Mesenchymal stem cell (in vitro differentiated cells and primary cell): ENCODE results near the gene PARD3B.

Experiments
- DNase-seq: peaks from one replicate; pipeline ENCODE4 v3.0.0-alpha.2; 2013
- H2AFZ ChIP-seq: one replicate; pipeline ENCODE4 v1.6.1; 2013; ENCODE audit warnings: low read depth, mild to moderate bottlenecking, control low read depth, inconsistent platforms, low read length, moderate library complexity
- H2AK5ac ChIP-seq: 2 replicates; pipeline ENCODE4 v1.6.1; 2013; ENCODE audit warnings: low read length, moderate library complexity, mild to moderate bottlenecking, inconsistent platforms; ENCODE audit not compliant: severe bottlenecking
- H2BK120ac ChIP-seq: one replicate; pipeline ENCODE4 v1.6.1; 2013; ENCODE audit warnings: low read depth, mild to moderate bottlenecking, inconsistent platforms, low read length, moderate library complexity
- H2BK12ac ChIP-seq, 2 experiments: one replicate each; pipeline ENCODE4 v1.6.1; 2013; ENCODE audit warnings: inconsistent platforms in 2 of 2, low read length in 2 of 2, mild to moderate bottlenecking in 2 of 2, moderate library complexity in 2 of 2, control low read depth in 1 of 2
- H2BK15ac ChIP-seq: one replicate; pipeline ENCODE4 v1.6.1; 2013; ENCODE audit warnings: mild to moderate bottlenecking, low read depth, inconsistent platforms; ENCODE audit not compliant: poor library complexity, severe bottlenecking
- H2BK5ac ChIP-seq: 2 replicates; pipeline ENCODE4 v1.6.1; 2013; ENCODE audit warnings: low read depth, mild to moderate bottlenecking, low read length, control low read depth, inconsistent platforms; ENCODE audit not compliant: poor library complexity, severe bottlenecking
- H3K14ac ChIP-seq, 2 experiments: one replicate each; pipeline ENCODE4 v1.6.1; 2013; ENCODE audit warnings: inconsistent platforms in 2 of 2, low read length in 2 of 2, control low read depth in 1 of 2, mild to moderate bottlenecking in 1 of 2, moderate library complexity in 1 of 2
- H3K18ac ChIP-seq, 2 experiments: one replicate each; pipeline ENCODE4 v1.6.1; 2013; ENCODE audit warnings: inconsistent platforms in 2 of 2, low read length in 2 of 2, control low read depth in 1 of 2, low read depth in 1 of 2, mild to moderate bottlenecking in 1 of 2
- H3K23ac ChIP-seq, 2 experiments: one replicate each; pipeline ENCODE4 v1.6.1; 2013; ENCODE audit warnings: inconsistent platforms in 2 of 2, low read length in 2 of 2, mild to moderate bottlenecking in 2 of 2, moderate library complexity in 2 of 2, control low read depth in 1 of 2
- H3K27ac ChIP-seq: 2 replicates; pipeline ENCODE4 v1.5.1; 2013; ENCODE audit warnings: mild to moderate bottlenecking, moderate library complexity, low read length, control low read depth, inconsistent platforms; ENCODE audit not compliant: poor library complexity, severe bottlenecking
- H3K27me3 ChIP-seq, 2 experiments: 2 replicates each; pipeline versions ENCODE4 v1.6.1 to v1.7.0; 2013; ENCODE audit warnings: low read length in 2 of 2, mild to moderate bottlenecking in 2 of 2, moderate library complexity in 2 of 2, control low read depth in 1 of 2, inconsistent platforms in 1 of 2; ENCODE audit not compliant: control insufficient read depth in 1 of 2, insufficient read depth in 1 of 2
- H3K36me3 ChIP-seq, 2 experiments: 2 replicates each; pipeline versions ENCODE4 v1.6.1 to v1.7.0; 2013; ENCODE audit warnings: low read length in 2 of 2, control low read depth in 1 of 2, inconsistent platforms in 1 of 2, low read depth in 1 of 2, mild to moderate bottlenecking in 1 of 2; ENCODE audit not compliant: insufficient read depth in 2 of 2, control insufficient read depth in 1 of 2
- H3K4ac ChIP-seq, 2 experiments: one replicate each; pipeline ENCODE4 v1.6.1; 2013; ENCODE audit warnings: inconsistent platforms in 2 of 2, low read length in 2 of 2, mild to moderate bottlenecking in 2 of 2, moderate library complexity in 2 of 2, control low read depth in 1 of 2, low read depth in 1 of 2
- H3K4me1 ChIP-seq: 2 replicates; pipeline ENCODE4 v1.6.1; 2013; ENCODE audit warnings: low read depth, low read length, control low read depth; ENCODE audit not compliant: control insufficient read depth, insufficient read depth
- H3K4me2 ChIP-seq: 2 replicates; pipeline ENCODE4 v1.6.1; 2013; ENCODE audit warnings: low read length, mild to moderate bottlenecking, inconsistent platforms; ENCODE audit not compliant: poor library complexity, severe bottlenecking
- H3K4me3 ChIP-seq, 2 experiments: 2 replicates each; pipeline versions ENCODE4 v1.5.1 to v1.7.0; 2013; ENCODE audit warnings: low read length in 2 of 2, mild to moderate bottlenecking in 2 of 2, control low read depth in 1 of 2, low read depth in 1 of 2; ENCODE audit not compliant: insufficient read depth in 1 of 2
- H3K79me1 ChIP-seq: replicated peaks from 2 replicates; pipeline ENCODE4 v1.6.1; 2013; ENCODE audit warnings: mild to moderate bottlenecking, control low read depth, low read length, inconsistent platforms; ENCODE audit not compliant: poor library complexity, severe bottlenecking
- H3K9ac ChIP-seq: 2 replicates; pipeline ENCODE4 v1.7.0; 2013; ENCODE audit warnings: mild to moderate bottlenecking, low read length, moderate library complexity
- H3K9me3 ChIP-seq: 2 replicates; pipeline ENCODE4 v1.7.0; 2013; ENCODE audit warnings: mild to moderate bottlenecking, low read length; ENCODE audit not compliant: control insufficient read depth
- H4K8ac ChIP-seq: one replicate; pipeline ENCODE4 v1.6.1; 2013; ENCODE audit warnings: inconsistent platforms, mild to moderate bottlenecking, low read length, moderate library complexity
- H4K91ac ChIP-seq: one replicate; pipeline ENCODE4 v1.6.1; 2013; ENCODE audit warnings: mild to moderate bottlenecking, low read length, inconsistent platforms
- WGBS: methylation state at CpG from one replicate; pipeline ENCODE4 v1.1.7; 2013; ENCODE audit warnings: mixed read lengths; 5-methylcytosine and 5-hydroxymethylcytosine counted together

The PARD3B gene

DNA sequence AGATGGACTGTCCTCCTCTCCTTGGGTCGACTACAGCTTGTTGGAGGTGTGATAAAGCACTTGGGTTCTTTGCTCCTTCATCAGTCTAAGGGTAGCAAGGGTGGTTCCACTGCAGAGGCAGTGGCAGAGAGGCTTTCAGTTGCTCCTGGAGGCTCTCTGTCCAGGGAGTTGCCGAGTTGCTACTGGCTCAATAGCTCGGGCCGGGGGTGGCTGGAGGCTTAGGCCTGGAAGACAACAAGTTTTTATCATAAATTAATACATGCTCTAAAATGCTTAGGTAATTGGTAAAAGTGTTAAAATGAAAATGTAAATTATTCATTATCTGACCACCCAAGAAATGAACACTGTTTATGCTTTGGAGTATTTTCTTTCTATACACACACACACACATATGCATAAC lies 975.0 kb downstream of the PARD3B start:
- Histone ChIP-seq H2BK120ac (no peak overlapping the region), H2BK5ac (no peak overlapping the region), H3K18ac (no peak overlapping the region), H3K4me3 (no peak overlapping the region), H2AFZ (no peak overlapping the region), H3K9me3 (peaks cover 22% of the 10 kb centered on the region), H3K23ac (no peak overlapping the region), H3K4me1 (no peaks in the 10 kb centered on the region), H3K4me2 (no peak overlapping the region), H2BK15ac (no peak overlapping the region), H3K27me3 (no peaks in the 10 kb centered on the region), H4K8ac (no peak overlapping the region), H3K4ac (no peak overlapping the region), H3K79me1 (peaks cover 1% of the 10 kb centered on the region), H3K27ac (no peak overlapping the region), H2BK12ac (no peak overlapping the region), H3K14ac (no peak overlapping the region), H3K36me3 (no peaks in the 10 kb centered on the region), H2AK5ac (no peak overlapping the region), H3K9ac (no peak overlapping the region), H4K91ac (no peak overlapping the region)
- DNase-seq = no peak
- WGBS = 100% methylated on average over 1 of the region's 4 CpGs

GRCh38 chr2:205524656-205525055 lies 979.4 kb downstream of the PARD3B start:
- 99% methylated on average over 3 of the region's 3 CpGs for WGBS
- H3K18ac ChIP-seq = no peak overlapping the region
- no peaks in the 10 kb centered on the region for H3K36me3 ChIP-seq
- no peak overlapping the region for H3K4me3 ChIP-seq
- no peak overlapping the region for H3K4ac ChIP-seq
- no peaks in the 10 kb centered on the region for H3K9me3 ChIP-seq
- H3K14ac ChIP-seq = no peak overlapping the region
- no peaks in the 10 kb centered on the region for H3K4me1 ChIP-seq
- no peak overlapping the region for H2BK12ac ChIP-seq
- H4K91ac ChIP-seq = no peak overlapping the region
- H2BK15ac ChIP-seq = no peak overlapping the region
- H3K4me2 ChIP-seq = no peak overlapping the region
- H3K79me1 ChIP-seq = no peaks in the 10 kb centered on the region
- H3K9ac ChIP-seq = no peak overlapping the region
- no peak overlapping the region for H2BK5ac ChIP-seq
- no peak overlapping the region for H3K23ac ChIP-seq
- no peak overlapping the region for H3K27ac ChIP-seq
- H2AK5ac ChIP-seq = no peak overlapping the region
- no peak overlapping the region for H2BK120ac ChIP-seq
- no peaks in the 10 kb centered on the region for H3K27me3 ChIP-seq
- no peak for DNase-seq
- H4K8ac ChIP-seq = no peak overlapping the region
- no peak overlapping the region for H2AFZ ChIP-seq

- Histone ChIP-seq H2BK12ac (no peak overlapping the region), H3K9me3 (no peaks in the 10 kb centered on the region), H3K4me2 (no peak overlapping the region), H2BK120ac (no peak overlapping the region), H2BK5ac (no peak overlapping the region), H4K8ac (no peak overlapping the region), H3K14ac (no peak overlapping the region), H2AFZ (no peak overlapping the region), H3K9ac (no peak overlapping the region), H3K36me3 (no peaks in the 10 kb centered on the region), H3K27ac (no peak overlapping the region), H2BK15ac (no peak overlapping the region), H3K23ac (no peak overlapping the region), H4K91ac (no peak overlapping the region), H3K18ac (no peak overlapping the region), H3K4me3 (no peak overlapping the region), H3K27me3 (no peaks in the 10 kb centered on the region), H3K79me1 (no peaks in the 10 kb centered on the region), H2AK5ac (no peak overlapping the region), H3K4me1 (no peaks in the 10 kb centered on the region), H3K4ac (no peak overlapping the region)
- no peak for DNase-seq
Measured at GRCh38 chr2:205527801-205528200, 982.5 kb downstream of the PARD3B start.

GRCh38 chr2:205531072-205531471 lies 985.8 kb downstream of the PARD3B start:
- Histone ChIP-seq H3K4me1 (no peaks in the 10 kb centered on the region), H2AK5ac (no peak overlapping the region), H2BK5ac (no peak overlapping the region), H4K91ac (no peak overlapping the region), H2BK15ac (no peak overlapping the region), H3K4me3 (no peak overlapping the region), H3K9me3 (no peaks in the 10 kb centered on the region), H2BK120ac (no peak overlapping the region), H3K4me2 (no peak overlapping the region), H2AFZ (no peak overlapping the region), H3K36me3 (no peaks in the 10 kb centered on the region), H3K18ac (no peak overlapping the region), H3K14ac (no peak overlapping the region), H3K79me1 (no peaks in the 10 kb centered on the region), H3K4ac (no peak overlapping the region), H3K23ac (no peak overlapping the region), H3K27me3 (no peaks in the 10 kb centered on the region), H4K8ac (no peak overlapping the region), H3K9ac (no peak overlapping the region), H2BK12ac (no peak overlapping the region), H3K27ac (no peak overlapping the region)
- 50% methylated on average over 1 of the region's 2 CpGs for WGBS
- no peak for DNase-seq
